HG02571 (cell line): ENCODE results near the gene TSPAN16.
"Not testable (repeated sequence)": the region's sequence is repeated elsewhere in the genome, so short reads cannot be mapped to it uniquely, and the experiment has no call there.

Source experiments
- ATAC-seq: cut with Tn5 transposase; IDR thresholded peaks from one replicate; pipeline ENCODE4 v1.9.1; 2021; ENCODE audit warnings: mild to moderate bottlenecking, moderate library complexity; ENCODE audit not compliant: unreplicated experiment

Gene TSPAN16

GRCh38 chr19:11300811-11301120 lies 4.8 kb downstream of the TSPAN16 start:
- no peak for ATAC-seq

- no peak for ATAC-seq
Measured at GRCh38 chr19:11304936-11305335, 9.0 kb downstream of the TSPAN16 start.

- no peak for ATAC-seq
Measured at GRCh38 chr19:11306337-11306736, 10.4 kb downstream of the TSPAN16 start.

GRCh38 chr19:11320278-11320995 lies 24.5 kb downstream of the TSPAN16 start:
- not testable (repeated sequence) for ATAC-seq

- no peak for ATAC-seq
Measured at GRCh38 chr19:11321191-11322126, 25.5 kb downstream of the TSPAN16 start.

GRCh38 chr19:11322269-11323024 lies 26.5 kb downstream of the TSPAN16 start:
- no peak for ATAC-seq

GRCh38 chr19:11323601-11324078 lies 27.7 kb downstream of the TSPAN16 start:
- no peak for ATAC-seq

GRCh38 chr19:11324079-11324661 lies 28.2 kb downstream of the TSPAN16 start:
- ATAC-seq = no peak

GRCh38 chr19:11324748-11325389 lies 28.9 kb downstream of the TSPAN16 start:
- ATAC-seq = no peak

GRCh38 chr19:11325544-11325943 lies 29.6 kb downstream of the TSPAN16 start:
- ATAC-seq = no peak

GRCh38 chr19:11330127-11330526 lies 34.2 kb downstream of the TSPAN16 start:
- no peak for ATAC-seq

GRCh38 chr19:11331502-11331901 lies 35.5 kb downstream of the TSPAN16 start:
- no peak for ATAC-seq

GRCh38 chr19:11332822-11333221 lies 36.9 kb downstream of the TSPAN16 start:
- ATAC-seq = no peak

- ATAC-seq = not testable (repeated sequence)
Measured at GRCh38 chr19:11333838-11334237, 37.9 kb downstream of the TSPAN16 start.

GRCh38 chr19:11335449-11336146 lies 39.6 kb downstream of the TSPAN16 start:
- no peak for ATAC-seq

GRCh38 chr19:11337080-11337479 lies 41.1 kb downstream of the TSPAN16 start:
- no peak for ATAC-seq

GRCh38 chr19:11338121-11338520 lies 42.2 kb downstream of the TSPAN16 start:
- ATAC-seq = no peak

- ATAC-seq = no peak
Measured at GRCh38 chr19:11338569-11339253, 42.8 kb downstream of the TSPAN16 start.
